GM12878 (cell line): ENCODE measurements around the gene NT5C3B. TPM values are rescaled to one million over a fixed set of nuclear protein-coding genes. Genes with fewer than 3 reads are reported as not detected.
A peak's percentile ranks its signal among the peaks of the same experiment; 100 is the strongest.

ENCODE experiments used
- ATAC-seq: fragments of 200-7000 bp; cut with Tn5 transposase; 3 replicates; pipeline ENCODE4 v1.9.1; 2020; ENCODE audit warnings: mild to moderate bottlenecking, moderate library complexity
- BruUV-seq: library from RNA; stranded (reverse); fragments of 400-500 nt; replicated peaks from 2 replicates; lab custom pipeline; 2021; lab: Mats Ljungman, UMichigan
- CTCF ChIA-PET: fragments of 300-600 bp; sonication (Branson Sonifier 250); formaldehyde crosslinking; extraction: SDS; loops from one replicate; lab custom pipeline; 2021; ENCODE audit warnings: inconsistent platforms; lab: Yijun Ruan, JAX
- POLR2A ChIA-PET: fragments of 350-600 bp; formaldehyde crosslinking; extraction: SDS; loops from one replicate; lab custom pipeline; 2021; ENCODE audit warnings: inconsistent platforms; lab: Charles Lee
- RAD21 ChIA-PET: fragments of 300-600 bp; sonication (Branson Sonifier 250); formaldehyde crosslinking; loops from one replicate; lab custom pipeline; 2023; ENCODE audit warnings: antibody characterized with exemption; ENCODE audit not compliant: unreplicated experiment; lab: Charles Lee
- SMC1A ChIA-PET: fragments of 300-600 bp; sonication (Branson Sonifier 250); formaldehyde crosslinking; loops from one replicate; lab custom pipeline; 2023; ENCODE audit not compliant: unreplicated experiment, uncharacterized antibody; lab: Charles Lee
- DNase-seq: peaks from one replicate; pipeline ENCODE4 v3.0.0-alpha.2; 2011; ENCODE audit warnings: low read depth, low spot score
- FAIRE-seq: peaks from 3 replicates; lab custom pipeline; 2011; peaks lifted over from hg19 to GRCh38; lab: Jason Lieb, UNC
- H2AFZ ChIP-seq: 2 replicates; pipeline ENCODE4 v1.6.0; 2011; ENCODE audit warnings: low read depth, low read length, control low read depth; ENCODE audit not compliant: control insufficient read depth
- H3K27ac ChIP-seq: 2 replicates; pipeline ENCODE4 v1.5.1; 2011; ENCODE audit warnings: control low read depth; ENCODE audit not compliant: control insufficient read depth, insufficient read depth
- H3K27me3 ChIP-seq, 2 experiments: replicated peaks in 1 of 2; 2 replicates each; pipeline versions ENCODE4 v1.6.0 to v1.6.1; 2011; ENCODE audit warnings: low read length in 1 of 2; ENCODE audit not compliant: control insufficient read depth in 2 of 2, insufficient read depth in 2 of 2
- H3K36me3 ChIP-seq, 2 experiments: 2 replicates each; pipeline ENCODE4 v1.5.1; 2011; ENCODE audit warnings: low read length in 1 of 2; ENCODE audit not compliant: control insufficient read depth in 2 of 2, insufficient read depth in 2 of 2
- H3K4me1 ChIP-seq: 2 replicates; pipeline ENCODE4 v1.6.1; 2011; ENCODE audit warnings: mild to moderate bottlenecking, low read length, moderate library complexity, mixed read lengths; ENCODE audit not compliant: control insufficient read depth, insufficient read depth
- H3K4me2 ChIP-seq: 2 replicates; pipeline ENCODE4 v1.6.0; 2011; ENCODE audit warnings: control low read depth; ENCODE audit not compliant: control insufficient read depth, insufficient read depth
- H3K4me3 ChIP-seq: fragments of 200-600 bp; sonication (generic); 2 replicates; pipeline ENCODE4 v1.5.1; 2016
- H3K79me2 ChIP-seq: 2 replicates; pipeline ENCODE4 v1.6.0; 2011; ENCODE audit warnings: low read length; ENCODE audit not compliant: control insufficient read depth, insufficient read depth
- H3K9ac ChIP-seq: 2 replicates; pipeline ENCODE4 v1.8.0; 2011; ENCODE audit warnings: low read length, control low read depth, mixed read lengths; ENCODE audit not compliant: control insufficient read depth, insufficient read depth
- H3K9me3 ChIP-seq: replicated peaks from 3 replicates; pipeline ENCODE4 v1.5.1; 2011; ENCODE audit warnings: mild to moderate bottlenecking, low read length; ENCODE audit not compliant: control insufficient read depth, insufficient read depth
- H4K20me1 ChIP-seq: 2 replicates; pipeline ENCODE4 v1.6.0; 2011; ENCODE audit not compliant: control insufficient read depth, insufficient read depth
- BCL11A ChIP-seq: IDR thresholded peaks from 2 replicates; pipeline ENCODE4 v1.6.1; 2011; ENCODE audit warnings: low read depth, low read length
- CBFB ChIP-seq: IDR thresholded peaks from 2 replicates; pipeline ENCODE4 v1.6.1; 2016; ENCODE audit warnings: antibody characterized with exemption, low read depth
- FOS ChIP-seq: IDR thresholded peaks from 3 replicates; pipeline ENCODE4 v1.6.1; 2011; ENCODE audit warnings: borderline replicate concordance; ENCODE audit not compliant: insufficient read length; ENCODE audit errors: extremely low read depth
- GATAD2B ChIP-seq: fragments of 450-650 bp; conservative IDR thresholded peaks from 2 replicates; pipeline ENCODE4 v1.6.1; 2017; ENCODE audit warnings: low read depth, mild to moderate bottlenecking, moderate library complexity
- NFYB ChIP-seq: IDR thresholded peaks from 2 replicates; pipeline ENCODE4 v1.6.1; 2011; ENCODE audit warnings: low read depth, mild to moderate bottlenecking, low read length, improper control_type of control experiment, moderate library complexity; ENCODE audit not compliant: insufficient read depth
- POLR2A ChIP-seq: IDR thresholded peaks from 2 replicates; pipeline ENCODE4 v1.6.1; 2011; ENCODE audit warnings: low read depth, mild to moderate bottlenecking, low read length
- RFX5 ChIP-seq: IDR thresholded peaks from 2 replicates; pipeline ENCODE4 v1.6.1; 2011; ENCODE audit warnings: low read depth, low read length, improper control_type of control experiment
- WRNIP1 ChIP-seq: IDR thresholded peaks from 2 replicates; pipeline ENCODE4 v1.6.1; 2011; ENCODE audit warnings: low read depth, low read length, improper control_type of control experiment, borderline replicate concordance
- WGBS: methylation state at CpG from one replicate; pipeline ENCODE4 v1.1.6; 2016; ENCODE audit warnings: low lambda C conversion rate; ENCODE audit not compliant: insufficient replicate concordance, insufficient coverage; ENCODE audit errors: missing lambda C conversion rate; 5-methylcytosine and 5-hydroxymethylcytosine counted together
- in situ Hi-C: fragments of 300-500 bp; cut with MboI; formaldehyde crosslinking; loops from 9 replicates; pipeline ENCODE4 v1.14.3; 2018; ENCODE audit warnings: mixed read lengths
- intact Hi-C: fragments of 100-400 bp; cut with micrococcal nuclease; formaldehyde crosslinking; loops from one replicate; pipeline ENCODE4 v1.14.2; 2022; ENCODE audit not compliant: unreplicated experiment
- polyA plus RNA-seq, 11 experiments: library from polyadenylated mRNA; depleted of rRNA in 4 of 11; unstranded in 6 of 11; stranded (reverse) in 5 of 11; fragments of >200 nt; fragmentation: Nextera tagmentation in 4 of 11; fragmentation: Illumina TruSeq in 1 of 11; extraction: Ambion mirVana in 4 of 11; extraction: Trizol in 1 of 11; gene quantifications; 1 replicate in 1 of 11; 2 replicates in 10 of 11; pipeline versions ENCODE4 v1.2.1 to v1.2.3, GENCODE V29; 2011 to 2016; ENCODE audit warnings: inconsistent platforms in 2 of 11, missing spikeins in 2 of 11, low read depth in 1 of 11
- total RNA-seq, 4 experiments: library from RNA; depleted of rRNA in 3 of 4; stranded (reverse); fragments of >200 nt in 3 of 4; fragmentation: Illumina TruSeq in 1 of 4; extraction: Trizol in 1 of 4; gene quantifications; 2 replicates each; pipeline versions ENCODE4 v1.2.1 to v1.2.3, GENCODE V29; 2013 to 2021
- TF ChIP-seq, protein P1 (sequence below): fragments of 450-650 bp; conservative IDR thresholded peaks from 2 replicates; pipeline ENCODE4 v1.6.1; 2017; ENCODE audit warnings: mild to moderate bottlenecking, moderate library complexity

NT5C3B gene
- total and polyA plus RNA-seq, 10 of the 15 experiments (the other 5 are each of a cell fraction or from before 2014, with no cell fraction given) = 0.52 to 64.6 (median 41.0) TPM

DNA sequence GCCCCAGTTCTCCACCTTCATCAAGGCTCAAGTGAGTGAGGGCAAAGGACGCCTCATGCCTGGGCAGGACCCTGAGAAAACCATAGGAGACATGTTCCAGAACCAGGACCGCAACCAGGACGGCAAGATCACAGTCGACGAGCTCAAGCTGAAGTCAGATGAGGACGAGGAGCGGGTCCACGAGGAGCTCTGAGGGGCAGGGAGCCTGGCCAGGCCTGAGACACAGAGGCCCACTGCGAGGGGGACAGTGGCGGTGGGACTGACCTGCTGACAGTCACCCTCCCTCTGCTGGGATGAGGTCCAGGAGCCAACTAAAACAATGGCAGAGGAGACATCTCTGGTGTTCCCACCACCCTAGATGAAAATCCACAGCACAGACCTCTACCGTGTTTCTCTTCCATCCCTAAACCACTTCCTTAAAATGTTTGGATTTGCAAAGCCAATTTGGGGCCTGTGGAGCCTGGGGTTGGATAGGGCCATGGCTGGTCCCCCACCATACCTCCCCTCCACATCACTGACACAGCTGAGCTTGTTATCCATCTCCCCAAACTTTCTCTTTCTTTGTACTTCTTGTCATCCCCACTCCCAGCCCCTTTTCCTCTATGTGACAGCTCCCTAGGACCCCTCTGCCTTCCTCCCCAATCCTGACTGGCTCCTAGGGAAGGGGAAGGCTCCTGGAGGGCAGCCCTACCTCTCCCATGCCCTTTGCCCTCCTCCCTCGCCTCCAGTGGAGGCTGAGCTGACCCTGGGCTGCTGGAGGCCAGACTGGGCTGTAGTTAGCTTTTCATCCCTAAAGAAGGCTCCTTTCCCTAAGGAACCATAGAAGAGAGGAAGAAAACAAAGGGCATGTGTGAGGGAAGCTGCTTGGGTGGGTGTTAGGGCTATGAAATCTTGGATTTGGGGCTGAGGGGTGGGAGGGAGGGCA is 13.6 kb downstream of the NT5C3B start:
- Histone ChIP-seq H3K27me3 (no peaks in the 10 kb centered on the region), H2AFZ (no peak overlapping the region), H3K27ac (no peak overlapping the region), H3K4me1 (peaks cover 9% of the 10 kb centered on the region), H3K79me2 (no peaks in the 10 kb centered on the region), H3K9me3 (no peaks in the 10 kb centered on the region), H3K36me3 (peaks cover 0 to 3% of the 10 kb centered on the region in 2 experiments; a peak in 1 of 4 replicates), H3K4me2 (no peak overlapping the region), H4K20me1 (no peaks in the 10 kb centered on the region), H3K4me3 (no peak overlapping the region), H3K9ac (no peak overlapping the region)
- TF ChIP-seq POLR2A (0 out of 2 replicates have a peak, but pooled peaks have one; percentile 34), GATAD2B (no peak), RFX5 (no peak), NFYB (no peak)
- intact Hi-C loops (no loop called here), in situ Hi-C loops (no loop called here)
- CTCF ChIA-PET = no interaction called here
- RAD21 ChIA-PET = no interaction called here
- SMC1A ChIA-PET = no interaction called here
- no peak for ATAC-seq
- 73% methylated on average over 12 of the region's 12 CpGs for WGBS
- no TSS peak for BruUV-seq
- no peak for FAIRE-seq
- no peak for DNase-seq
- POLR2A ChIA-PET = interaction anchor here (0.5 kb wide), 1 partner anchor 28 kb away, joined by 4 read pairs; no protein-coding TSS in a partner anchor

DNA sequence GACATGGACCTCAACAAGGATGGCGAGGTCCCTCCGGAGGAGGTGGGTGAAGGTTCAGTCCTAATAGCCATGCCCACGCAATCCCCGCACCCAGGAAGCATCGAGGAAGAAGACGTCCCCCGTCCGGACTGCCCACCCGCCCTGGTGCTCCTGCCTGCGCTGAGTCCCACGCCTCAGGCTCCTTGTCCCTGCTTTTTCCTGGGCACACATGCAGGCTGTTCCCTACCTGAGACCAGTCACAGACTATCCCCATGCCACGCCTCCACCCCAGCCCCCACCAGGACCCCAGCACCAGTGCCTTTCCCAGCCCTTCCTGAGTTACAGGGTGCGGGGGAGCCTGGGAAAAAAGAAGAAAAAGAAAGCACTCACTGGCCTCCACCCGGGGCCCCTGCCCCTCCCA is 14.3 kb downstream of the NT5C3B start:
- ChIA-PET SMC1A (no interaction called here), CTCF (no interaction called here), POLR2A (no interaction called here), RAD21 (no interaction called here)
- Histone ChIP-seq H3K27me3 (no peaks in the 10 kb centered on the region), H2AFZ (no peak overlapping the region), H3K4me2 (no peak overlapping the region), H3K9ac (no peak overlapping the region), H3K27ac (no peak overlapping the region), H4K20me1 (no peaks in the 10 kb centered on the region), H3K4me3 (no peak overlapping the region), H3K4me1 (peaks cover 9% of the 10 kb centered on the region), H3K9me3 (no peaks in the 10 kb centered on the region), H3K36me3 (peaks cover 0 to 3% of the 10 kb centered on the region in 2 experiments; a peak in 1 of 4 replicates), H3K79me2 (no peaks in the 10 kb centered on the region)
- no TSS peak for BruUV-seq
- DNase-seq (no peak), ATAC-seq (no peak), FAIRE-seq (no peak)
- intact Hi-C loops = no loop called here
- WGBS = 72% methylated on average over 11 of the region's 14 CpGs
- in situ Hi-C loops = no loop called here
- TF ChIP-seq FOS (no peak), BCL11A (no peak), CBFB (no peak), WRNIP1 (no peak)
- TF ChIP-seq, protein P1, sequence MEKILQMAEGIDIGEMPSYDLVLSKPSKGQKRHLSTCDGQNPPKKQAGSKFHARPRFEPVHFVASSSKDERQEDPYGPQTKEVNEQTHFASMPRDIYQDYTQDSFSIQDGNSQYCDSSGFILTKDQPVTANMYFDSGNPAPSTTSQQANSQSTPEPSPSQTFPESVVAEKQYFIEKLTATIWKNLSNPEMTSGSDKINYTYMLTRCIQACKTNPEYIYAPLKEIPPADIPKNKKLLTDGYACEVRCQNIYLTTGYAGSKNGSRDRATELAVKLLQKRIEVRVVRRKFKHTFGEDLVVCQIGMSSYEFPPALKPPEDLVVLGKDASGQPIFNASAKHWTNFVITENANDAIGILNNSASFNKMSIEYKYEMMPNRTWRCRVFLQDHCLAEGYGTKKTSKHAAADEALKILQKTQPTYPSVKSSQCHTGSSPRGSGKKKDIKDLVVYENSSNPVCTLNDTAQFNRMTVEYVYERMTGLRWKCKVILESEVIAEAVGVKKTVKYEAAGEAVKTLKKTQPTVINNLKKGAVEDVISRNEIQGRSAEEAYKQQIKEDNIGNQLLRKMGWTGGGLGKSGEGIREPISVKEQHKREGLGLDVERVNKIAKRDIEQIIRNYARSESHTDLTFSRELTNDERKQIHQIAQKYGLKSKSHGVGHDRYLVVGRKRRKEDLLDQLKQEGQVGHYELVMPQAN = no peak
